HG03095 (cell line): ENCODE data around the gene ITK.
"Not testable (repeated sequence)": the region's sequence is repeated elsewhere in the genome, so short reads cannot be mapped to it uniquely, and the experiment has no call there.

Source experiments
- ATAC-seq: cut with Tn5 transposase; IDR thresholded peaks from one replicate; pipeline ENCODE4 v1.9.1; 2021; ENCODE audit warnings: moderate library complexity; ENCODE audit not compliant: unreplicated experiment

ITK gene

GRCh38 chr5:157167214-157167621 is 13.4 kb upstream of the ITK start:
- no peak for ATAC-seq

GRCh38 chr5:157168286-157168685 is 12.4 kb upstream of the ITK start:
- ATAC-seq, result no peak

GRCh38 chr5:157172403-157172802 is 8.2 kb upstream of the ITK start:
- ATAC-seq, result peak; percentile 99

- ATAC-seq, result no peak
These were observed 5.5 kb upstream of the ITK start for GRCh38 chr5:157175071-157175612.

- no peak for ATAC-seq
These were observed 2.7 kb upstream of the ITK start for GRCh38 chr5:157177953-157178352.

GRCh38 chr5:157178966-157179365 is 1.7 kb upstream of the ITK start:
- no peak for ATAC-seq

- no peak for ATAC-seq
These were observed 1.6 kb downstream of the ITK start for GRCh38 chr5:157182143-157182757.

GRCh38 chr5:157184117-157184670 is 3.6 kb downstream of the ITK start:
- no peak for ATAC-seq

GRCh38 chr5:157185122-157185521 is 4.5 kb downstream of the ITK start:
- ATAC-seq, result not testable (repeated sequence)

GRCh38 chr5:157186309-157187045 is 5.8 kb downstream of the ITK start:
- no peak for ATAC-seq

GRCh38 chr5:157187046-157187754 is 6.6 kb downstream of the ITK start:
- no peak for ATAC-seq

GRCh38 chr5:157188270-157188669 is 7.6 kb downstream of the ITK start:
- no peak for ATAC-seq

- ATAC-seq, result no peak
These were observed 8.6 kb downstream of the ITK start for GRCh38 chr5:157189223-157189622.

GRCh38 chr5:157193699-157194424 is 13.2 kb downstream of the ITK start:
- no peak for ATAC-seq

- no peak for ATAC-seq
These were observed 15.4 kb downstream of the ITK start for GRCh38 chr5:157196045-157196444.

- no peak for ATAC-seq
These were observed 16.4 kb downstream of the ITK start for GRCh38 chr5:157197086-157197485.

GRCh38 chr5:157198277-157198986 is 17.8 kb downstream of the ITK start:
- no peak for ATAC-seq

GRCh38 chr5:157201857-157202256 is 21.2 kb downstream of the ITK start:
- ATAC-seq, result no peak

GRCh38 chr5:157203417-157203816 is 22.8 kb downstream of the ITK start:
- no peak for ATAC-seq

- ATAC-seq, result no peak
These were observed 24.1 kb downstream of the ITK start for GRCh38 chr5:157204765-157205164.
